ENCODE data around the gene ZNF594.
"Not testable (repeated sequence)": the region's sequence is repeated elsewhere in the genome, so short reads cannot be mapped to it uniquely, and the experiment has no call there.

- TF ChIP-seq ATF2 (IDR thresholded peaks at IDR 0.05; ENCODE audit: low read length); MAFK (IDR thresholded peaks at IDR 0.05; ENCODE audit: low read depth, low read length); TCF12 (IDR thresholded peaks at IDR 0.05; ENCODE audit: low read depth, low read length); CTCF (IDR thresholded peaks at IDR 0.05; ENCODE audit: control extremely low read depth in 1 of 3, insufficient read depth in 1 of 3, low read depth in 1 of 3, low read length in 3 of 3); CREB1 (IDR thresholded peaks at IDR 0.05); E2F6 (IDR thresholded peaks at IDR 0.05); POLR2A (IDR thresholded peaks at IDR 0.05; ENCODE audit: control extremely low read depth in 1 of 2, low read depth in 2 of 2, low read length in 2 of 2); SIX5 (IDR thresholded peaks at IDR 0.05; ENCODE audit: low read depth, low read length); MAX (IDR thresholded peaks at IDR 0.05): not testable (repeated sequence)
Measured at GRCh38 chr17:5239769-5240168, 48.1 kb upstream of the ZNF594 start.

Measured in H1 (cell line).